Pancreas (tissue), 10 donors: Measurements from ENCODE around the gene SMCO4. TPM values are rescaled to one million over a fixed set of nuclear protein-coding genes. Genes with fewer than 3 reads are reported as not detected.

ENCODE experiments used
- ATAC-seq, 4 donors: fragments of 200-7000 bp; cut with Tn5 transposase; one replicate each; pipeline versions ENCODE4 v1.8.0 to v1.9.1; 2020; ENCODE audit warnings: mild to moderate bottlenecking in 4 of 4, moderate library complexity in 4 of 4
- DNase-seq, 6 donors: peaks; one replicate each; pipeline ENCODE4 v3.0.0-alpha.2; 2020
- FAIRE-seq: peaks from 2 replicates; lab custom pipeline; 2012; peaks lifted over from hg19 to GRCh38; lab: Jason Lieb, UNC
- H3K27ac ChIP-seq, 4 donors: fragments of 200-600 bp; sonication (generic); 1 replicate in 3 of 4; 2 replicates in 1 of 4; pipeline versions ENCODE4 v1.5.0 to v1.8.0; 2020
- H3K27me3 ChIP-seq, 4 donors: fragments of 200-600 bp; one replicate each; pipeline ENCODE4 v1.8.0; 2021
- H3K36me3 ChIP-seq, 3 donors: fragments of 200-600 bp; sonication (generic) in 1 of 3; one replicate each; pipeline versions ENCODE4 v1.5.0 to v1.8.0; 2020 to 2021
- H3K4me1 ChIP-seq, 3 donors: fragments of 200-600 bp; one replicate each; pipeline ENCODE4 v1.8.0; 2021
- H3K4me3 ChIP-seq, 4 donors: fragments of 200-600 bp; sonication (generic) in 2 of 4; one replicate each; pipeline versions ENCODE4 v1.5.0 to v1.8.0; 2020 to 2021
- H3K9me3 ChIP-seq, 4 donors: fragments of 200-600 bp; one replicate each; pipeline ENCODE4 v1.8.0; 2021
- WGBS, 2 donors: extraction: QIAGEN DNeasy Blood & Tissue Kit; methylation state at CpG; one replicate each; pipeline ENCODE4 v1.1.7; 2013; 5-methylcytosine and 5-hydroxymethylcytosine counted together
- intact Hi-C, 3 donors: fragments of 100-400 bp; cut with DNase I; formaldehyde crosslinking; loops; one replicate each; pipeline versions ENCODE4 v1.11.1 to v1.14.2; 2022
- polyA plus RNA-seq, 2 donors: library from polyadenylated mRNA; stranded (reverse); fragments of 200-250 nt; gene quantifications; one replicate each; pipeline ENCODE4 v1.2.3, GENCODE V29; 2013
- total RNA-seq, 6 donors: library from RNA; stranded (reverse); fragmentation: NEBNext Ultra II Directional in 4 of 6; extraction: Animal tissue kit (Norgen Biotek cat#: 25700) in 4 of 6; gene quantifications; one replicate each; pipeline versions ENCODE4 v1.2.1 to v1.2.4, GENCODE V29; 2021 to 2023
- TF ChIP-seq, protein P1 (sequence below), 4 donors: fragments of 200-600 bp; sonication (generic) in 3 of 4; IDR thresholded peaks; one replicate each; pipeline versions ENCODE4 v1.5.0 to v1.8.0; 2021; ENCODE audit warnings: antibody characterized with exemption in 4 of 4
- donor health status: healthy with polysubstance abuse.
- donor health status: DM: no; HTN: no; CAD: no; lungs with moderate emphysema.
- donor health status: DM: no; HTN: no; CAD: no.
- donor health status: control.
- donor health status: control.
- donor health status: Bipolar disorder and iron deficiency.
- donor health status: DM: yes; HTN: yes; CAD: no.
- donor health status: DM: no; HTN: no; CAD: no.
- donor health status: DM: no; HTN: no; CAD: no.
- donor health status: DM: yes; HTN: yes; CAD: no.

Gene SMCO4
- total and polyA plus RNA-seq, 8 donors = 15.6 to 41.8 (median 19.6) TPM

DNA sequence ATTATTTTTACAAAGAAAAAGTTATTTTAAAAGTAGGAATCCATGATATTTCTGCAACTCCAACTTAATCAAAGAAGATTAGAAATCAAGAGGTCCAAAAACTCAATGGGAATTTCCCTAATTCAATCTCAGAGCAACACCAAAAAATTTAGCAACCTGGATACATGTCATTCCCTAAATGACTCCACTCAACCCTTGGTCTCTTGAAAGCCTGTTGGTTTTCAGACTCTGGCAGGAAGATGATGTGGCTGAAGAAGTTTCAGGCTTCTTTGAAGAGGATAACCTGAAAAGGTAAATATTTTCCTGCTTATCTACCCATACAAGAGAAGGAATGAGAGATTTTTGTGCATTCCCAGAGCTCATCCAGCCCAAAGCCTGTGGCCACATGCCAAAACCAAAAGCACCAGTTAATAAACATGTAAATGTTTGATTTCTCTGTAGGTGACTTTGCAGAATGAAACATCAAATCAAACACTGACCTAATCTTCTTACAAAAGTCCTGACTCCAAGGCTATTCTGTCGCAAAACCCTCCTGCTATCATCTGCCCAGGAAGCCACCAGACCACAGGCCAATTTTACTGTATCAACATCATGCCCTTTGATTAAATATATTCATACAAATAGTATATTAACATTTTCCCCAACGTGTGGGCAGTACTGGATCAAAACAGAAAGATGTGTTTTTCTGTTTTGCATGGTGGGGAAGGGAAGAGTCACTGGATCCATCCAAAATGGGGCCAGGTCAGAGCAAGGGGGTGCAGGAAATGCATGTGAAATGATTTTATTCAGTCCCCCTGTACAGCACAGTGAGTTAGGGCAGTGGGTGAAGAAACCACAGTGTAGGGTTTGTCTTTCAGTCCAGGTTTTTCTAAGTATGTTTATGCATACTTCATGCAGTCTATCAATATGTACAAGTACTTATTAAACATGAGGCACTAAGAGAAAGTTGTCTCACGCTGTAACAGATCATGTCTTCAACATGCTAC lies 38.8 kb downstream of the SMCO4 start:
- Histone ChIP-seq H3K27ac (no peak overlapping the region), H3K27me3 (no peaks in the 10 kb centered on the region), H3K9me3 (no peaks in the 10 kb centered on the region), H3K4me1 (no peaks in the 10 kb centered on the region), H3K4me3 (no peak overlapping the region), H3K36me3 (no peaks in the 10 kb centered on the region)
- 57 to 62% methylated on average over 3 of the region's 3 CpGs for WGBS, 2 donors
- intact Hi-C loops = no loop called here
- no peak for FAIRE-seq
- no peak for DNase-seq
- no peak for ATAC-seq
- TF ChIP-seq, protein P1, sequence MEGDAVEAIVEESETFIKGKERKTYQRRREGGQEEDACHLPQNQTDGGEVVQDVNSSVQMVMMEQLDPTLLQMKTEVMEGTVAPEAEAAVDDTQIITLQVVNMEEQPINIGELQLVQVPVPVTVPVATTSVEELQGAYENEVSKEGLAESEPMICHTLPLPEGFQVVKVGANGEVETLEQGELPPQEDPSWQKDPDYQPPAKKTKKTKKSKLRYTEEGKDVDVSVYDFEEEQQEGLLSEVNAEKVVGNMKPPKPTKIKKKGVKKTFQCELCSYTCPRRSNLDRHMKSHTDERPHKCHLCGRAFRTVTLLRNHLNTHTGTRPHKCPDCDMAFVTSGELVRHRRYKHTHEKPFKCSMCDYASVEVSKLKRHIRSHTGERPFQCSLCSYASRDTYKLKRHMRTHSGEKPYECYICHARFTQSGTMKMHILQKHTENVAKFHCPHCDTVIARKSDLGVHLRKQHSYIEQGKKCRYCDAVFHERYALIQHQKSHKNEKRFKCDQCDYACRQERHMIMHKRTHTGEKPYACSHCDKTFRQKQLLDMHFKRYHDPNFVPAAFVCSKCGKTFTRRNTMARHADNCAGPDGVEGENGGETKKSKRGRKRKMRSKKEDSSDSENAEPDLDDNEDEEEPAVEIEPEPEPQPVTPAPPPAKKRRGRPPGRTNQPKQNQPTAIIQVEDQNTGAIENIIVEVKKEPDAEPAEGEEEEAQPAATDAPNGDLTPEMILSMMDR (IDR thresholded peaks at IDR 0.05) = no peak

DNA sequence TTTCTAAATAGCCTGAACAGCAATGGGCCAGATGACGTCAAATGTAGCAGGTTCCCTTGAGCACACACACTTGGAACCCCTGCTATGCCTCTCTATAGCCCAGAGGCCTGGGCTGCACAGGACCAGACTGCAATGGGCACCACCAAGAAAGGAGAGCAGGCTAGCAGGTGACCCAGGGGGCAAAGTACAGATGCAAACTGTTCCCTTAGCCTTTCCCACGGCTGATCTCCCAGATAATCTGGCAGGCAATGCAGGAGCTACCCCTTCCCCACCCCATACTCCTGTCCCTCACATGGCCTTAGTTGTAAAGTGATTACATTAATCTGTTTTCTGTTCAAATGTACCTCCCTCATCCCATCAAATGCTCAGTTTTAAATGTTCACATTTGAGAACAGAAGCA lies 41.3 kb downstream of the SMCO4 start:
- TF ChIP-seq, protein P1 (IDR thresholded peaks at IDR 0.05) = no peak
- WGBS, 2 donors = 53 to 55% methylated on average over 2 of the region's 2 CpGs
- Histone ChIP-seq H3K4me3 (no peak overlapping the region), H3K9me3 (no peaks in the 10 kb centered on the region), H3K36me3 (no peaks in the 10 kb centered on the region), H3K27ac (no peak overlapping the region), H3K27me3 (no peaks in the 10 kb centered on the region), H3K4me1 (no peaks in the 10 kb centered on the region)
- FAIRE-seq (no peak), ATAC-seq (peak in 2 of 4 donors; percentile 58 to 69), DNase-seq (no peak)
- intact Hi-C loops = no loop called here

DNA sequence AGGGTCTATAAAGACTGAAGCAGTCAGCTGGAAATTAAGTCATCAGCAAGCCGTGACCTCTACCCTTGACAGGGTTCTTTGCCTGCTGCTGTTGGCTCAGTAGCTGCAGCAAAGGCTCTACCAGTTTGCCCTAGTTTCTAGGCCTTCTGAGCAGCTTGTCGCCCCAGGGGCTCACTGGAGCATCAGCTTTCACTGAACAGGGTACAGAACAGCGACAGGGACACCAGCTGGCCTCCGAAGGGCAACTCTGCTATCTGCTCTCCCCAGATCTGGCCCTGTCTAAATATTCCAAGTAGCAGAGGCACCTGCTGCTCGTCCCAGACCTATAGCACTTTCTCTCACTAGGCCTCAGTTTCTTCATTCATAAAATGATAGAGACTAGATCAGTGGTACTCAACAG lies 42.4 kb downstream of the SMCO4 start:
- DNase-seq (no peak), FAIRE-seq (no peak), ATAC-seq (no peak)
- TF ChIP-seq, protein P1 (IDR thresholded peaks at IDR 0.05) = no peak
- intact Hi-C loops = no loop called here
- Histone ChIP-seq H3K36me3 (no peaks in the 10 kb centered on the region), H3K4me1 (no peaks in the 10 kb centered on the region), H3K27ac (no peak overlapping the region), H3K4me3 (no peak overlapping the region), H3K27me3 (no peaks in the 10 kb centered on the region), H3K9me3 (no peaks in the 10 kb centered on the region)
- 79 to 81% methylated on average over 5 of the region's 5 CpGs for WGBS, 2 donors

DNA sequence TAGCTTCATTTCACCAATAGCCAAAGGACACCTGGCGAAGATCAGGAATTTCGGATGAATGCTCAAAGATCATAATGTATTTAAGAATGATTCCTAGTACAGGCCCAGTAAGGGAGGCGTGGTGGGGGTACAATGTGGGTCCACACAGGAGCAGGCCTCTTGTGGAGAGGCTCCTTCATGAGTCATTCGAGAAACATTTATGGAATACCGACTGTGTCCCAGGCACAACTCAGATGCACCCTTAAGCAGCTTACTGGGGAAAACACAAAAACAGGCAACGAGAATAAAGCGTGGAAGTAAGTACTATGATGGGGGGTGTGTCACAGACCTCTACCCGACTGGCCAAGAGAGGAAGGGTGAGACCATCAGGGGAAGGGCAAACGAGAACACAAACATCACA lies 44.5 kb downstream of the SMCO4 start:
- FAIRE-seq = no peak
- Histone ChIP-seq H3K36me3 (no peaks in the 10 kb centered on the region), H3K27me3 (no peaks in the 10 kb centered on the region), H3K9me3 (no peaks in the 10 kb centered on the region), H3K27ac (no peak overlapping the region), H3K4me3 (no peak overlapping the region), H3K4me1 (peaks cover 0 to 6% (median 4%) of the 10 kb centered on the region in 3 donors)
- ATAC-seq = no peak
- DNase-seq = no peak
- TF ChIP-seq, protein P1 (IDR thresholded peaks at IDR 0.05) = no peak
- 85 to 86% methylated on average over 9 of the region's 9 CpGs for WGBS, 2 donors
- intact Hi-C loops = loop anchor here in 1 of 3 donors (10.0 kb wide), 1 partner anchor 56 kb away; no protein-coding TSS in a partner anchor

DNA sequence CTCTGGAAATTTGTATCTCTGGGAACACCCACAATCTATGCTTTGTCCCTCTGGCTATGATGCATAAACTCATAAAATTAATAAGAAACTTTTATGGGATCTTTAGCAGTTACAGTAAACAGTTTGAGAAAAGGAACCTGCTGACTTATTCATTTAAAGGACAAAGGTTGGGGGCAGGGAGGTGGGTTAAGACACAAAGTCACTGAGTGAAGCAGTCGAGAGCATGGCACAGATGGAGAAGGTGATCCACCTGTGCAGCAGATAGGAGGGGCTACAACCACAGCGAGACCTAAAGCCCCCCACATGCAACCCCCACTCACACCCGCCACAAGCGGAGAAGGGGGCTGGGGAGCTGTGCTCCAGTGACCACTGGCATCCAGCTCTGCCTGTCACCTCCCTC lies 45.0 kb downstream of the SMCO4 start:
- intact Hi-C loops = loop anchor here in 1 of 3 donors (10.0 kb wide), 1 partner anchor 57 kb away; no protein-coding TSS in a partner anchor
- peaks cover 0 to 8% (median 8%) of the 10 kb centered on the region in 3 donors for H3K4me1 ChIP-seq
- no peak for ATAC-seq
- 87 to 93% methylated on average over 4 of the region's 4 CpGs for WGBS, 2 donors
- TF ChIP-seq, protein P1 (IDR thresholded peaks at IDR 0.05) = no peak
- no peak overlapping the region for H3K27ac ChIP-seq
- no peaks in the 10 kb centered on the region for H3K27me3 ChIP-seq
- FAIRE-seq = no peak
- H3K9me3 ChIP-seq = no peaks in the 10 kb centered on the region
- H3K4me3 ChIP-seq = no peak overlapping the region
- no peaks in the 10 kb centered on the region for H3K36me3 ChIP-seq
- DNase-seq = no peak
